ENCODE results near the gene ID4. TPM values are rescaled to one million over a fixed set of nuclear protein-coding genes. Genes with fewer than 3 reads are reported as not detected.

The ID4 gene
- total RNA-seq, 1 donor from 2014 or later = 132 TPM

GRCh38 chr6:19860235-19860877 lies 23.2 kb downstream of the ID4 start:
- DNase-seq = no peak

GRCh38 chr6:19864285-19864684 lies 27.1 kb downstream of the ID4 start:
- DNase-seq = no peak

DNA sequence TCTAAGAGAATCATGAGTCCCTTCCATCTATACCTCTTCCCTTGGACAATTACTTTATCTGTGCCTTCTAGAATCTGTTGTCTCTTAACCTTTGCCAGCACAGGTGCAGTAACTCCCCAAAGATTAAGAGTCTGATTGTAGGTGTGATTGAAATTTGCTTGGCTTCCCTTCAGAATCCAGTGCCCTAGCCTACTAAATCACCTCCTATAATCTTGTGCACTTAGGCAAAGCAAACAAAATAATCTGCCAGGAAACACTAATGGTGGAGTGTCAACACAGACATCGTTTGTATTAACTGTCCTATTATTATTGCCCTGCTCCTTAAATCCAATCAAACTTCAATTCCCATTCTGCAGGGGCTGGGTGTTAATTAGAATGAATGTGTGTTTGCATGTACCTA lies 28.0 kb downstream of the ID4 start:
- DNase-seq = no peak

GRCh38 chr6:19866173-19866984 lies 29.2 kb downstream of the ID4 start:
- DNase-seq = no peak

GRCh38 chr6:19866985-19867627 lies 29.9 kb downstream of the ID4 start:
- no peak for DNase-seq

- no peak for DNase-seq
Measured at GRCh38 chr6:19869464-19869863, 32.3 kb downstream of the ID4 start.

GRCh38 chr6:19870322-19870721 lies 33.2 kb downstream of the ID4 start:
- DNase-seq = no peak

GRCh38 chr6:19873031-19873430 lies 35.9 kb downstream of the ID4 start:
- DNase-seq = no peak

DNA sequence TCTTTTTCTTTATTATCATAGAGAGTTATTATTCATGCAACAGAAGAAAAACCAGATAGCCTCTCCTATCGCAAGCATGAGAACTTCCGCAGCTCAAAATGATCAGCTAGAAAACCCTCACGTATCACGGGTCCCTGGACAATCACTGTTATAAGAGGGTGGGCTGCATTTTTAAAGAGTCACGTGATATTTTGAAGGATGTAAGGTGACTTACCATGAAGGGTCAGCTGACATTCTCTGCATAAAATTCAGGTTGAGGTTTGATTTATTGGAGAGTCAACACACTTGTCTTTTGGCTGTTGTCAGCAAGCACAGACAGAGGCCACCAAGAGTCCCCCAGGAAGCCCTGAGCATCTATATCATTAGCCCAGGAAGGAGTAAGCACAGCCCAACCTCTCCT lies 39.5 kb downstream of the ID4 start:
- no peak for DNase-seq

DNA sequence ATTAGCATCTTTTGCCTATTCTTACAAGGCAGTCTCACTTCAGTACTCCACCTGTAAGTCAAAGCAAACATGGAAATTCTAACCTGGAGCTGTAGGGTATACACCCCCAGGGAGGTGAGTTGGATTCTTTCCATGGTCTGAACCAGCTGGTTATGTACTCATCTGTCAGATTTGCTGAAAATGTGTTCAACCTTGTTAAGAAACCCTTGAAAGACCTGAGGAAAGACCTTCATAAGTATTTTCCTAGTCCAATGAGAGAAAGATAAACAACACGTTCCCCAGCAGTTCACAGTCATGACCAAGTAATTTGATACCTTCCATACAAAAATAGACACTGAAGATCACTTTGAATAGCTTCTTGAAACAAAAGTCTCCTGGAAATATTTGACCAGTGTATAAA lies 42.5 kb downstream of the ID4 start:
- no peak for DNase-seq

DNA sequence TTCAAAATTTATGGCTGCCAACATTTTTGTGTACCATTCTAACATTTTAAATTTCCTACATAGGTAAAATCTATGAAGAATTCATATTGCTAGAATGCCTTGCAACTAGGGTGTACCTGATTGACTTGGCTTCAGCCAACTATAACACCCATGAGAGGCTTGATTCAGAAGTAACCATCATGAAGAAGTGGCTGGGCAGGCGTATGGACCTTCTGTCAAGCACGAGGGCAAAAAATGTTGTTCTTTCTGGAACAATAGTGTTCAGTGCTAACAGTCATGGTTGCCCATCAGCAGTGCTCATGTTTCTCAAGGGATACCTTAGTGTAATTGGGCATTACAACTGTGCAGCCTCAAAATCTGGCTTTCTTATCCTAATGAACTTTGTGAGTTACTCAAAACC lies 42.9 kb downstream of the ID4 start:
- DNase-seq = no peak

DNA sequence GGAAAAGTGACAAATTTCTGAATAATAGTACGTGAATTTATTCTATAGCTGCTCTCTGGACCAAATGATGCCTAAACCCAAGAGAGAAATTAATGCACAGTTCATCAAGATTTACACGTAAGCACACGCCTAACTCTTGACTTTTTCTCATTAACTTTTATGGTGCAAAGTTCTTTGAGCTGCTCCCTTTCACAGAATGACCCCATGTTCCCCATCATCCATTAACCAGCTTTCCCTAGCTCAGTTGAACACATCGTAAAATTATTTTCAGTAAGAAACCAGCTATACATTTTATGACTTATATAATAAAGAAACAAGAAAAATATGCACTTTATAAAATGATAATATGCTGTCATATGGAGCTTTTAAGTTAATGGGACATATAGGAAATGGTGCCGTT lies 54.3 kb downstream of the ID4 start:
- DNase-seq = no peak

Measured in occipital lobe (tissue), 2 donors.